GM18507 (cell line): ENCODE measurements around the gene PRAME.

Source experiments
- DNase-seq: peaks from one replicate; pipeline ENCODE4 v3.0.0; 2011; ENCODE audit warnings: low read depth; ENCODE audit not compliant: insufficient read length; ENCODE audit errors: extremely low spot score
- FAIRE-seq: peaks from 2 replicates; lab custom pipeline; 2011; peaks lifted over from hg19 to GRCh38; lab: Jason Lieb, UNC

Gene PRAME

GRCh38 chr22:22506736-22507135 is 52.3 kb downstream of the PRAME start:
- no peak for DNase-seq
- no peak for FAIRE-seq

GRCh38 chr22:22498267-22498666 is 60.8 kb downstream of the PRAME start:
- DNase-seq (no peak), FAIRE-seq (no peak)
